ENCODE data around the gene OMP.

Gene OMP

GRCh38 chr11:77104727-77105126 is 2.1 kb downstream of the OMP start:
- no peak for DNase-seq (ENCODE audit: low read depth in 3 of 3)

DNA sequence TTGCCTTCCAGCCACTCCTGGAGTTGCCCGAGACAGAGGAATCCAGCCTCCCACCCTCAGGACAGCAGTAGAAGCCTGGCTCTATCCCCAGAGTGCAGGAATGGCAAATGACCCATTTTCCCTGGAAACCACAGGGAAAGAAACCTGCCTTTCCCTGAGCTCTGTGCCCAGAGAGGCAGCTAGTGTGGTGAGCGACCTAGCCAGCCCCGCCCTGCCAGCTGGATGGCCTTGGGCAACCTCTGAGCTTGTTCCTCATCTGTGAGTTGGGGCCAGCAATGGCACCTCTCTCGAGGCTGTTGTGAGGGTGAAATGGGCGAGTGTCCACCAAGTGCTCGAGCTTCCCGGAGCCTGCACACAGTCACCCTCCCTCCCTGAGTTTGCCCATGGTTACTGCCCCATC is 3.7 kb downstream of the OMP start:
- no peak for DNase-seq (ENCODE audit: low read depth in 3 of 3)

DNA sequence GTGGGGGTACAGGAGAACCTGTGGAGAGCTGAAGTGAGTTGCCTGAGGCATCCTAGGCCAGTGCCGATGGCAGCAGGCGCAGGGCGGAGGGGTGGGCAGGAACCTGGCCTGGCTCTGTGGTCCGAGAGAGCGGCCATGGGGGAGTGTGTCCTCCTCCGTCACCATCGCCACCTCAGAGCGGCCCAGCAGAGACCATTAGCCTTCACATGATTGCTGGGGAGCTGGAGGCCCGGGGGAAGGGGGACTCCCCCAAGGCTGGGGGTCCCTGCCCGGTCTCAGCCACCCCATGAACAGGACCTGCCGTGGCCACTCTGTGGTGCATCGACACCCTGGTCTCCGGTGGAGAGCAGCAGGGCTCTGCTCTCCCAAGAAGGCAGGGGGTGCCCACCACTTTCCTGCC is 4.1 kb downstream of the OMP start:
- no peak for DNase-seq (ENCODE audit: low read depth in 3 of 3)

DNA sequence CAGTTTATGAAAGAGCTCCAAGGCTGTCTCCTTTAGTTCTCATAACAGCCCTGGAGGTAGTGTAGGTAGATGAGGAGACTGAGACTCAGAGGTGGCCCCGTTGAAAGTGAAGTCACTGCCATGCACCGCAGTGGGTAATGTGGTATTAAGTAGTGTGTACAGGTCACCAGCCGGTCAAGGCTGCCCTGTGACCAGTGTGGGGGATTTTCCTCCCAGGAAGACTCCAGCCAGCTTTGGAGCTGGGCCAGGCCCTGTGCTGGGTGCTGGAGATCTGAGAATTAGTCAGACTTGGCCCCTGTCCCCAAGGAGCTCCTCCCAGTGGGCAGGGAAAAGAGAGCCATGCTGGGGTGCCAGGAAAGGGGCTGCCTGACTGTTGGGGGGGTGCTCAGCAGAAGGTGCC is 5.3 kb downstream of the OMP start:
- DNase-seq (ENCODE audit: low read depth in 3 of 3), result no peak

DNA sequence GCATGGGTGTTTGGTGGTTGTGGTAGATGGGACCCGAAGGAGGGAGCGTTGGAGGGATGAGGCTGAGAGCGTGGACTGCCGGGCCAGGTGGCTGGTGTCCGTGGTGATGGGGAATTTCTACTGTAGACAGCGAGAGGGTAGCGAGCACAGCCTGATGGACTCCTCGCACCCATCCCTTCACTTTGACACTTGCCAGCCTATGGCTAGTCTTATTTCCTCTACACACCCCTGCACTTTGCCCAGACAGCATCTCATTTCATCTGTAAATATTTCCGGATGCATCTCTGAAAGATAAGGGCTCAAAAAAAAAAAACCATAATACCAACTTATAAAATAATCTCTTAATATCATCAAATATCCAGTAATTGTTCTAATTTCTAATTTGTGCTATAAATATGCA is 5.8 kb downstream of the OMP start:
- DNase-seq (ENCODE audit: low read depth in 3 of 3), result no peak

- no peak for DNase-seq (ENCODE audit: low read depth in 3 of 3)
These were observed 6.8 kb downstream of the OMP start for GRCh38 chr11:77109236-77110019.

DNA sequence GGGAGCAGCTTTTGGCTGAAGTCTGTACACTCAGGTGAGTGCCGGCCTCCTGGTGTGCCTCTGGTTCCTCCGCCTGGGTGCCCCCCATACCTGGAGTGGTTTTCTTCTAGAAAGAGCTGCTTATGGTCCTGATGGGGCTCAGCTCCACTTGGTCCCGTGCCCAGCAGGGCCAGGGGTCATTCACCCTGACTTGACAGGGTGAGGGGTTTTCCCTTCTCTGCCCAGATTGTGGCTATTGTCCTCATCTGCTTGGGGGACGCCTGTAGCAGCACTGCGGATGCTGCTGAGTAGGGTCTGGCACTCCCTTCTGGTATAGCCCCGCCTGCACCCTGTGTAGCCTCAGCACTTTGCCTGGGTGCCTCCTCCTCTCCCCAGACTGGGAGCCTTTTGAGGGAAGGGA is 8.2 kb downstream of the OMP start:
- DNase-seq (ENCODE audit: low read depth in 3 of 3), result no peak

DNA sequence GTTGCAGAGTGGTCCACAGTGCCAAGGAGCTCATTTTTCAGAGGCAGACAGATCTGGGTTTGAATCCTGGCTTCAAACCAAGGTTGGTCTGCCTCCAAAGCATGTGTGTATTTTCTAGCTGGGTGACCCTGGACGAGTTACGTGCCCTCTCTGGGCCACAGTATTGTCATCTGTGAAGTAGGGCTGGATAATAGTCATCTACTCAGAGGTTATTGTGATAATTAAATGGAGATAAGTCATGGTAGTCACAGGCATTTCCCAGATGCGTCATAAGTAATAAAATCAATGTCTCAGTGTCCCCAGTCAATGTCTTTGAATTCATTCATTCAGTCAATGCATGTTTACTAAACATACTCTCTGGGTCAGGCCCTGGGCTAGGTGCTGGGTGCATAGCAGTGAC is 8.6 kb downstream of the OMP start:
- DNase-seq (ENCODE audit: low read depth in 3 of 3), result no peak

DNA sequence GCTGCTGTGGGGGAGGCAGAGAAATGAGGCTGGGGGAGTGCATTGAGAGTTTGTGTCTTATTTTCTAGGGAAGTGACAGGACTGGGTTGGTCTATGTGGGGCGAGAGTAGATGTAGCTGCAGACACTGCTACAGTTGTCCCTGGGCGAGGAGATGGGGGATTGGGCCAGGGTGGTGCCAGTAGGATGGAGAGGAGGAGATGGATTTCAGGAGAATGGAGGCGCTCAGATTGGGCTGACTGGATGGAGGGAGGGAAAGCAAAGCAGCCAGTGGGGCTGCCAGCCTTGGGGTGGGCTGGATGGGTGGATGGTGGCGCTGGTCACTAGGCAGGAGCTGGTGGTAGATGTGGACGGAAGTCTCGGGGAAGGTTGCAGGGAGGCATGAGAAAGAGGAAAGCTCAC is 9.3 kb downstream of the OMP start:
- no peak for DNase-seq (ENCODE audit: low read depth in 3 of 3)

DNA sequence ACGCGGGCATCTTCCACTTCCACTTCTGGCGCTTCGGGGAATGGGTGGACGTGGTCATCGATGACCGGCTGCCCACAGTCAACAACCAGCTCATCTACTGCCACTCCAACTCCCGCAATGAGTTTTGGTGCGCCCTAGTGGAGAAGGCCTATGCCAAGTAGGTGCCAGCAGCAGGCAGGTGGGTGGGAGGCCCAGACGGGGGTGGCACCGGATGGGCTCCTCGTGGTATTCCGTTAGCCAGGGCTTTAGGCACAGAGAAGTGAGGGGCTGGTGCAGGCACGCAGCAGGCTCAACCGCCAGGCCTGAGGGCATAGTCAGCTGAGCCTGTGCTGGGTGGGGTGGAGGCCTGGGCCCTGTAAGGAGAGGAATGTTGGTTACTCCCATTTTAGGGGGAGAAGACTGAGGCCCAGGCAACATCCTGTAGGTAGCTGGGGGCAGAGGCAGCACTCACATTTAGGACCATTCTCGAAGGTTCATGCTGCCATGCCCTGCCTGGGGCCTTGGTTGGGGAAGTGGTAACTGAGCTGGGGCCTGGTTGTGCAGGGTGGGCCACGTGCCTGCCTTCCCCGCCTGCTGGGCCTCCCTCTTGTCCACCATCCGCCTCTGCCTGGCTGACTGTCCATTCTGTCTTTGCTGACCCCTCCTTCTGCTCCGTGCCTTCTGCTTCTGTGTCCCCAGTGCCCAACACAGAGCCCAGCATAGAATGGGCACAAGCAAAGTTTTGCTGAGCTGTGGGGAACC is 10.2 kb downstream of the OMP start:
- no peak for DNase-seq (ENCODE audit: low read depth in 3 of 3)

GRCh38 chr11:77113382-77114088 is 10.9 kb downstream of the OMP start:
- DNase-seq (ENCODE audit: low read depth in 3 of 3), result no peak

DNA sequence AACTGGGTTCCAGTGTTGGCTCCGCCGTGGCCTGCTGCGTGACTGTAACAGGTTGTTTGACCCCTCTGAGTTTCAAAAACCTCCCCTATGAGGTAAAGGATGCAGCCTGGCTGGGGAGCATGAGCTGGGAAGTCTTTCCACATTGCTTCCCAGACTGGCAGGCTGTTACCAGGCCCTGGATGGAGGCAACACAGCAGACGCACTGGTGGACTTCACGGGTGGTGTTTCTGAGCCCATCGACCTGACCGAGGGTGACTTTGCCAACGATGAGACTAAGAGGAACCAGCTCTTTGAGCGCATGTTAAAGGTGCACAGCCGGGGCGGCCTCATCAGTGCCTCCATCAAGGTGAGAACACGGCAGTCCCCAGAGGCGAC is 11.4 kb downstream of the OMP start:
- no peak for DNase-seq (ENCODE audit: low read depth in 3 of 3)

DNA sequence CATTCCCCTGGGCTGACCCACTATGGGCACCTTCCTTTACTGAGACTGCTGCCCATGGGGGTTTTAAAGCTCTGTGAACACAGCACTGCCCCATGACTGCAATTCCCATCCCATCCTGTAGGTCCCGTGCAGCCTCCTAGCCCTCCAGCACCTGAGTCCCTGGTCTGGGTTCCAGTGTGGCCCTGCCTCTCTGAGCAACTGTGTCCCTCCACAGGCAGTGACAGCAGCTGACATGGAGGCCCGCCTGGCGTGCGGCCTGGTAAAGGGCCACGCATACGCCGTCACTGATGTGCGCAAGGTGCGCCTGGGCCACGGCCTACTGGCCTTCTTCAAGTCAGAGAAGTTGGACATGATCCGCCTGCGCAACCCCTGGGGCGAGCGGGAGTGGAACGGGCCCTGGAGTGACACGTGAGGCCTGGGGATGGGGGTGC is 12.6 kb downstream of the OMP start:
- no peak for DNase-seq (ENCODE audit: low read depth in 3 of 3)

DNA sequence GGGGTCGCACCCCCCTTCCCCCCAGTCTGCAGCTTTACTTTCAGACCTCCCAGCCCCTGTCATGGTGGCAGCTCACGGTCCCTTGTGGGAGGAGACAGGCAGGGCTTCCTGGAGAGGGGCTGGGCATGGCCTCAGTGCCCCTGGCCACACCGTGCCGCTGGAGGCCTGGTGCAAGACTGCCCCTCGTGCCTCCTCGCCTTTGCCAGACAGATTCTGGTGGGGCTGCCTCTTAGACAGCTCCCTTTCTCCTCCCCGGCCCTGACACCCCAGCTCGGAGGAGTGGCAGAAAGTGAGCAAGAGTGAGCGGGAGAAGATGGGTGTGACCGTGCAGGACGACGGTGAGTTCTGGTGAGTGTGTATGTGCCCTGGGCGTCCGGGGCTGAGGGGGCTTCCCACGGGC is 13.3 kb downstream of the OMP start:
- no peak for DNase-seq (ENCODE audit: low read depth in 3 of 3)

- no peak for DNase-seq (ENCODE audit: low read depth in 3 of 3)
These were observed 14.9 kb downstream of the OMP start for GRCh38 chr11:77117492-77117891.

DNA sequence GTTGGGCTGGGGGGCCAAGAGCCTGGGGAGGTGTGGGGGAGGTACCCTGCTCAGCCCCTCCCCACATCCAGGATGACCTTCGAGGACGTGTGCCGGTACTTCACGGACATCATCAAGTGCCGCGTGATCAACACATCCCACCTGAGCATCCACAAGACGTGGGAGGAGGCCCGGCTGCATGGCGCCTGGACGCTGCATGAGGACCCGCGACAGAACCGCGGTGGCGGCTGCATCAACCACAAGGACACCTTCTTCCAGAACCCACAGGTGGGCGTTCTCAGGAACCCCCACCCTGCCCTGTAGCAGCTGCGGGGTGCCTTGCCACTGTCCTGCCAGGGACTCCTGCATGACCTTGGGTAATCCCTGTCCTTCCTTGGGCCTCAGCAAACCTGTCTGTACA is 15.4 kb downstream of the OMP start:
- DNase-seq (ENCODE audit: low read depth in 3 of 3), result no peak

DNA sequence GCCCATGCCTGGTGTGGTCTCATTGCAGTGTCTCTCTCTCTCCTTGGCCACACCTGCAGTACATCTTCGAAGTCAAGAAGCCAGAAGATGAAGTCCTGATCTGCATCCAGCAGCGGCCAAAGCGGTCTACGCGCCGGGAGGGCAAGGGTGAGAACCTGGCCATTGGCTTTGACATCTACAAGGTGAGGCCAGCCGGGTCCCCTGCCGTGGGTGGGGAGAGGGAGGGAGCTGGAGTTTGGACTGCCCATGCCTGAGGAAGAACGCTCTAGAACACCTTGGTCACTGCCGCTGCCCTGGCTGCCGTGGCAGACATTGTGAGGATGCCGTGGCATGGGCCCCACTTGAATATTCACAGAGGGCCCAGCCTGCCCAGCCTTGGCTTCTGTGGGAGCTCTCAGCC is 16.3 kb downstream of the OMP start:
- no peak for DNase-seq (ENCODE audit: low read depth in 3 of 3)

- no peak for DNase-seq (ENCODE audit: low read depth in 3 of 3)
These were observed 16.9 kb downstream of the OMP start for GRCh38 chr11:77119531-77119936.

- DNase-seq (ENCODE audit: low read depth in 3 of 3), result no peak
These were observed 17.9 kb downstream of the OMP start for GRCh38 chr11:77120571-77120970.

GRCh38 chr11:77121096-77121640 is 18.5 kb downstream of the OMP start:
- DNase-seq (ENCODE audit: low read depth in 3 of 3), result no peak

DNA sequence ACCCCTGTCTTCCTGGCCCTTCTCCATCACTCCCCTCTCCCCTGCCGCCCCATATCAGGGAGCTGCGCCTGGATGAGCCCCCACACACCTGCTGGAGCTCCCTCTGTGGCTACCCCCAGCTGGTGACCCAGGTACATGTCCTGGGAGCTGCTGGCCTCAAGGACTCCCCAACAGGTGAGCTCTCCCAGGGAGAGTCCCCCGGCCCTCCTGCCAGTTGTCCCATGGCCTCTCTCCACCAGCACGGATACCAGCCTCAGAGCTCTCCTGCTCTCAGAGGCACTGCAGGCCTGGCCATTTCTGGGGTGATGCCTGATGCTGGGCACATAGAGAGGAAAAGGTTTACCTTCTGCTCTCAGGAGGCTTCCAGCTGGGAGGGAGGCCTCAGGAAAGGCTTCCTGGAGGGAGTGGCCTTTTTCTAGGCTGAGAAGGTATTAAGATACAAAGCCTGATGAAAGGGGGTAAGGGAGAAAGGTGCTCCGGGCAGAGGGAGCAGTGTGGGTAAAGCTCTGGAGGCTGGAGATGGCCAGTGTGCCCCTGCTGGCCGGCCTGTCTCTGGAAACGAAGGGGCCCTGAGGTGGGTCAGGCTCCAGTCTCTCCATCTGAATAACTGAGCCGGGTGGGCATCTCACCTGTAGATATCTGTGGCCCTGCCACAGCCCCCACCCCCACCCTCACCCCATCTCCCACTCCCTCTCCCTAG is 19.4 kb downstream of the OMP start:
- no peak for DNase-seq (ENCODE audit: low read depth in 3 of 3)
